Upper lobe of left lung (tissue), 4 donors: ENCODE measurements around the gene IRF2BP1.

Experiments used
- CTCF ChIP-seq, 6 experiments: fragments of 450-650 bp in 4 of 6; fragments of 200-600 bp in 2 of 6; sonication (generic) in 2 of 6; IDR thresholded peaks; one replicate each; pipeline ENCODE4 v1.5.1; 2016 to 2019; ENCODE audit warnings: antibody characterized with exemption in 6 of 6
- POLR2A ChIP-seq, 4 donors: fragments of 450-650 bp; IDR thresholded peaks; one replicate each; pipeline ENCODE4 v1.5.1; 2016 to 2017; ENCODE audit warnings: antibody characterized with exemption in 4 of 4, mild to moderate bottlenecking in 2 of 4
- POLR2AphosphoS5 ChIP-seq, 2 donors: sonication (generic); formaldehyde crosslinking; IDR thresholded peaks; one replicate each; pipeline ENCODE4 v1.5.1; 2017; ENCODE audit warnings: antibody characterized with exemption in 2 of 2

GRCh38 chr19:45899253-45899652, 13.3 kb upstream of the IRF2BP1 start:
- no peak for TF ChIP-seq CTCF (IDR thresholded peaks at IDR 0.05)
- TF ChIP-seq POLR2A (IDR thresholded peaks at IDR 0.05) = no peak
- TF ChIP-seq POLR2AphosphoS5 (IDR thresholded peaks at IDR 0.05) = no peak
